Smooth muscle cell (in vitro differentiated cells): ENCODE data around the gene RAX2. TPM values are rescaled to one million over a fixed set of nuclear protein-coding genes. Genes with fewer than 3 reads are reported as not detected.

ENCODE experiments used
- DNase-seq: peaks from one replicate; lab custom pipeline; 2025; ENCODE audit not compliant: unreplicated experiment; lab: John Stamatoyannopoulos, UW
- H2AFZ ChIP-seq: fragments of 200-600 bp; sonication (generic); 2 replicates; pipeline ENCODE4 v1.6.0; 2016; ENCODE audit warnings: antibody characterized with exemption, low read depth, mild to moderate bottlenecking
- H3F3A ChIP-seq: fragments of 200-600 bp; sonication (generic); 2 replicates; pipeline ENCODE4 v1.6.0; 2017; ENCODE audit warnings: antibody characterized with exemption, low read depth
- H3K27ac ChIP-seq: fragments of 200-600 bp; sonication (generic); 2 replicates; pipeline ENCODE4 v1.5.1; 2016; ENCODE audit warnings: low read depth, mild to moderate bottlenecking
- H3K27me3 ChIP-seq: fragments of 200-600 bp; sonication (generic); 2 replicates; pipeline ENCODE4 v1.6.1; 2016; ENCODE audit warnings: low read depth, mild to moderate bottlenecking
- H3K36me3 ChIP-seq: fragments of 200-600 bp; sonication (generic); 2 replicates; pipeline ENCODE4 v1.5.1; 2016; ENCODE audit warnings: low read depth
- H3K4me1 ChIP-seq: fragments of 200-600 bp; sonication (generic); 2 replicates; pipeline ENCODE4 v1.5.1; 2016; ENCODE audit warnings: low read depth
- H3K4me2 ChIP-seq: fragments of 200-600 bp; sonication (generic); 2 replicates; pipeline ENCODE4 v1.6.0; 2016; ENCODE audit warnings: mild to moderate bottlenecking
- H3K4me3 ChIP-seq: fragments of 200-600 bp; sonication (generic); 2 replicates; pipeline ENCODE4 v1.5.1; 2016; ENCODE audit warnings: mild to moderate bottlenecking
- H3K79me2 ChIP-seq: fragments of 200-600 bp; sonication (generic); 2 replicates; pipeline ENCODE4 v1.6.0; 2016; ENCODE audit warnings: low read depth, mild to moderate bottlenecking
- H3K9ac ChIP-seq: fragments of 200-600 bp; sonication (generic); 2 replicates; pipeline ENCODE4 v1.6.0; 2016; ENCODE audit warnings: low read depth
- H3K9me3 ChIP-seq: fragments of 200-600 bp; sonication (generic); replicated peaks from 2 replicates; pipeline ENCODE4 v1.5.1; 2016; ENCODE audit warnings: low read depth
- H4K20me1 ChIP-seq: fragments of 200-600 bp; sonication (generic); 2 replicates; pipeline ENCODE4 v1.6.0; 2016; ENCODE audit warnings: low read depth
- CTCF ChIP-seq: fragments of 200-600 bp; sonication (generic); IDR thresholded peaks from 2 replicates; pipeline ENCODE4 v1.5.1; 2017; ENCODE audit warnings: borderline replicate concordance, mild to moderate bottlenecking, antibody characterized with exemption; ENCODE audit not compliant: insufficient read depth, poor library complexity, severe bottlenecking
- WGBS: methylation state at CpG from one replicate; pipeline ENCODE4 v1.1.7; 2016; ENCODE audit warnings: low lambda C conversion rate; 5-methylcytosine and 5-hydroxymethylcytosine counted together
- polyA plus RNA-seq: library from polyadenylated mRNA; unstranded; fragments of >200 nt; fragmentation: Nextera tagmentation; extraction: Ambion mirVana; gene quantifications from 2 replicates; pipeline ENCODE4 v1.2.1, GENCODE V29; 2016
- total RNA-seq: library from RNA; depleted of rRNA; stranded (reverse); fragments of >200 nt; gene quantifications from 2 replicates; pipeline ENCODE4 v1.2.3, GENCODE V29; 2014

The RAX2 gene
- total and polyA plus RNA-seq, 2 experiments from 2014 or later: not detected

DNA sequence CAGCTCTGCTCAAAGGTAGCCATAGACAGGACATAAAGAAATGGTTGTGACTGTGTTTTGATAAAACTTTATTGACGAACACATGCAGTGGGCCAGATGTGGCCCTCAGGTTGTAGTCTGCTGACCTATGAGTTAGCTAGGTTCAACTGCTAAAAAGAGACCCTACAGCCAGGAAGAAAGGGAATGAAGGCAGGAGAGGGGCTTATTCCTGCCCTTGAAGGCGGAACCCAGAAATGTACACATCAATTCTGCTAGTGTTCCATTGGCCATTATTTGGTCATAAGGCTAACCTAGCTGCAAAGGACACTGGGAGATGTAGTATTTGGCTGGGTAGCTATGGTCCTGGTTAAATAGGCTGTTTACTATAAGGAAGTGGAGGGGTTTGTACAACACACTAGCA is 28.5 kb downstream of the RAX2 start:
- Histone ChIP-seq H3K4me3 (no peak overlapping the region), H3F3A (no peaks in the 10 kb centered on the region), H3K27me3 (no peaks in the 10 kb centered on the region), H3K27ac (no peak overlapping the region), H3K9ac (no peak overlapping the region), H4K20me1 (no peaks in the 10 kb centered on the region), H3K36me3 (no peaks in the 10 kb centered on the region), H3K4me2 (no peak overlapping the region), H3K79me2 (no peaks in the 10 kb centered on the region), H2AFZ (no peak overlapping the region), H3K9me3 (no peaks in the 10 kb centered on the region), H3K4me1 (no peaks in the 10 kb centered on the region)
- no peak for TF ChIP-seq CTCF
- WGBS: 90% methylated on average over 2 of the region's 2 CpGs
- no peak for DNase-seq

DNA sequence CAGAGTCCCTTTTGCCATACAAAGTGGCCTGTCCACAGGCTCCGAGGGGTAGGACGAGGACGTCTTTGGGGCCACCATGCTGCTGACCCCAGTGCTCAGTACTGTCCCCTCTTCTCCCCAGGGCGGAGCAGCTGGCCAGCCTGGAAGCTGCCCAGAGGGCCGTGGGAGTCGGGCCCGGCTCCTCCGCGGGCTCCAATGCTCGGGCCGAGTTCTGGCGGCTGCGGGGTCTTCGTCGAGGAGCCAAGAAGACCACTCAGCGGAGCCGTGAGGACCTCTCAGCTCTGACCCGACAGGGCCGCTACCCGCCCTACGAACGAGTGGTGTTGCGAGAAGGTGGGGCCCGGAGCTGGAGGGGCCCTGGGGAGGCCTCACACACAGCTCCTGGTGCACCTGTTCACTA is 31.6 kb downstream of the RAX2 start:
- Histone ChIP-seq H3K4me1 (no peaks in the 10 kb centered on the region), H4K20me1 (no peaks in the 10 kb centered on the region)
- WGBS: 99% methylated on average over 24 of the region's 24 CpGs

DNA sequence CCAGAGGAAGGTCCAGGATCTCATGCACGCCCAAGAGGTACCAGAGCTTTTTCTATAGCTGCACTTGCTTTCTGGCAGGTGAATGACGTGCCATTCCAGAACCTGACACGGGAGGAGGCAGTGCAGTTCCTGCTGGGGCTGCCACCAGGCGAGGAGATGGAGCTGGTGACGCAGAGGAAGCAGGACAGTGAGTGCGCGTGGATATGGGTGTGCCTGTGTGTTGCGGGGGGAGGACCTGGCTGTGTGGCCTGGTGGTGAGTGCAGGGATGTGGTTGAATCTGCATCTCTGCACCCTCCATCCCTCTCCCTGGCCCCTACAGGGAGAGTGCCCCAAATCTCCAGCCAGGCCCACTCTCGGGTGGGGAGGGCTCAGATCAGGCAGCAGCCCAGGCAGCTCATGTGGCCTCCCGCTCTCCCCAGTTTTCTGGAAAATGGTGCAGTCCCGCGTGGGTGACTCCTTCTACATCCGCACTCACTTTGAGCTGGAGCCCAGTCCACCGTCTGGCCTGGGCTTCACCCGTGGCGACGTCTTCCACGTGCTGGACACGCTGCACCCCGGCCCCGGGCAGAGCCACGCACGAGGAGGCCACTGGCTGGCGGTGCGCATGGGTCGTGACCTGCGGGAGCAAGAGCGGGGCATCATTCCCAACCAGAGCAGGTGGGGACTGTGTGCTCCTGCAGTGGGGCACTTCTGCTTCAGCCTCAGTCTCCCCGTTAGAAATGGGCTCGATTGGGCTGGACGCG is 33.4 kb downstream of the RAX2 start:
- Histone ChIP-seq H3K4me1 (no peaks in the 10 kb centered on the region), H3K36me3 (no peaks in the 10 kb centered on the region), H3K27ac (no peak overlapping the region), H2AFZ (no peak overlapping the region), H3K9ac (no peak overlapping the region), H4K20me1 (no peaks in the 10 kb centered on the region), H3K79me2 (no peaks in the 10 kb centered on the region), H3K9me3 (no peaks in the 10 kb centered on the region), H3K4me2 (no peak overlapping the region), H3F3A (no peaks in the 10 kb centered on the region), H3K4me3 (no peak overlapping the region), H3K27me3 (no peaks in the 10 kb centered on the region)
- DNase-seq: no peak
- TF ChIP-seq CTCF: no peak
- WGBS: 93% methylated on average over 32 of the region's 32 CpGs

More for the DNA sequence above, 31.6 kb downstream of the RAX2 start:
- Histone ChIP-seq H3F3A (no peaks in the 10 kb centered on the region), H3K27ac (no peak overlapping the region), H3K79me2 (no peaks in the 10 kb centered on the region), H3K4me3 (no peak overlapping the region), H3K36me3 (no peaks in the 10 kb centered on the region), H3K27me3 (no peaks in the 10 kb centered on the region), H2AFZ (no peak overlapping the region), H3K9me3 (no peaks in the 10 kb centered on the region), H3K4me2 (no peak overlapping the region), H3K9ac (no peak overlapping the region)
- no peak for DNase-seq
- TF ChIP-seq CTCF: no peak
